ENCODE results near the gene TBX1.
"Not testable (repeated sequence)": the region's sequence is repeated elsewhere in the genome, so short reads cannot be mapped to it uniquely, and the experiment has no call there.

TBX1 gene

DNA sequence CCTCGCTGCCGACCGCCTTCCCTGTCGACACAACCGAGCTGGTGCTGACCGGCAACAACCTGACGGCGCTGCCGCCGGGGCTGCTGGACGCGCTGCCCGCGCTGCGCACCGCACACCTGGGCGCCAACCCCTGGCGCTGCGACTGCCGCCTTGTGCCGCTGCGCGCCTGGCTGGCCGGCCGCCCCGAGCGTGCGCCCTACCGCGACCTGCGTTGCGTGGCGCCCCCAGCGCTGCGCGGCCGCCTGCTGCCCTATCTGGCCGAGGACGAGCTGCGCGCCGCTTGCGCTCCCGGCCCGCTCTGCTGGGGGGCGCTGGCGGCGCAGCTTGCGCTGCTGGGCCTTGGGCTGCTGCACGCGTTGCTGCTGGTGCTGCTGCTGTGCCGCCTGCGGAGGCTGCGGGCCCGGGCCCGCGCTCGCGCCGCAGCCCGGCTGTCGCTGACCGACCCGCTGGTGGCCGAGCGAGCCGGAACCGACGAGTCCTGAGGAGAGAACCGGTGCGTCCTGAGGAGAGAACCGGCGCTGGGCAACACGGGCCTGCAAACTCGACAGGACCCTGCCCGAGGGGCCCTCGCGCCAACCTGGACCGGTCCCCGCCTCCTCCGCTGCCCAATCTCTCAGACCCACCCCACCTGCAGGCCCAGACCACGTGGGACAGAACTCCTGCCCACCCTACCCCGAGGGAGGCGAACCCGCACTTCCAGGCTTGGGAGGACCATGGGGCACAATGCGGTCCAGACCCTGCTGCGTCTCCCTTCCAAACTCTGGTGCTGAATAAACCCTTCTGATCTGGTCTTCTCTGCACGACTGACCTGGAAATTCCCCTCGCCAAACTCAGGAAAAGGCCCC is 36.4 kb upstream of the TBX1 start:
- peak; percentile 8 for DNase-seq

DNA sequence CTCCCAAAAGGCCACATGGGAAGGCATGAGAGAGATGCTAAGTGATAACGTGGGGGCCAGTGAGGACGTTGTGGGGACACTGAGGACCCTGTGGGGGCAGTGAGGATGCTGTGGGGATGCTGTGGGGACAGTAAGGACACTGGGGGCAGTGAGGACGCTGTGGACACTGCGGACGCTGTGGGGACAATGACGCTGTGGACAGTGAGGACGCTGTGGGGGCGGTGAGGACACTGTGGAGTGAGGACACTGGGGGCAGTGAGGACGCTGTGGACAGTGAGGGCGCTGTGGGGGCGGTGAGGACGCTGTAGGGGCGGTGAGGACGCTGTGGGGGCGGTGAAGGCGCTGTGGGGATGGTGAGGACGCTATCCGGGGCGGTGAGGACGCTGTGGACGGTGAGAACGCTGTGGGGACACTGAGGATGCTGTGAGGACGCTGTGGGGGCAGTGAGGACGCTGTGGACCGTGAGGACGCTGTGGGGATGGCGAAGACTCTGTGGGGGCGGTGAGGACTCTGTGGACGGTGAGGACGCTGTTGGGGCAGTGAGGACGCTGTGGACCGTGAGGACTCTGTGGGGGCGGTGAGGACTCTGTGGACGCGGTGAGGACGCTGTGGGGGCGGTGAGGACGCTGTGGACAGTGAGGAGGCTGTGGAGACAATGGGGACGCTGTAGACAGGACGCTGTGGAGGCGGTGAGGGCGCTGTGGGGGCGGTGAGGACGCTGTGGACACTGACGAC is 35.5 kb upstream of the TBX1 start:
- DNase-seq: no peak

DNA sequence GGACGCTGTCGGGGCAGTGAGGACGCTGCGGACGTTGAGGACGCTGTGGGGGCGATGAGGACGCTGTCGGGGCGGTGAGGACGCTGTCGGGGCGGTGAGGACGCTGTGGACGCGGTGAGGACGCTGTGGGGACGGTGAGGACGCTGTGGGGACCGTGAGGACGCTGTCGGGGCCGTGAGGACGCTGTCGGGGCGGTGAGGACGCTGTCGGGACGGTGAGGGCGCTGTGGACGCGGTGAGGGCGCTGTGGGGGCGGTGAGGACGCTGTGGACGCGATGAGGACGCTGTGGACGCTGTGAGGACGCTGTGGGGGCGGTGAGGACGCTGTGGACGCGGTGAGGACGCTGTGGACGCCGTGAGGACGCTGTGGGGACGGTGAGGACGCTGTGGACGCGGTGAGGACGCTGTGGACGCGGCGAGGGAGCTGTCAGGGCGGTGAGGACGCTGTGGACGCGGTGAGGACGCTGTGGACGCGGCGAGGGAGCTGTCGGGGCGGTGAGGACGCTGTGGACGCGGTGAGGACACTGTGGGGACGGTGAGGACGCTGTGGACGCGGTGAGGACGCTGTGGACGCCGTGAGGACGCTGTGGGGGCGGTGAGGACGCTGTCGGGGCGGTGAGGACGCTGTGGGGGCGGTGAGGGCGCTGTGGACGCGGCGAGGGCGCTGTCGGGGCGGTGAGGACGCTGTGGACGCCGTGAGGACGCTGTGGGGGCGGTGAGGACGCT is 34.4 kb upstream of the TBX1 start:
- not testable (repeated sequence) for DNase-seq

DNA sequence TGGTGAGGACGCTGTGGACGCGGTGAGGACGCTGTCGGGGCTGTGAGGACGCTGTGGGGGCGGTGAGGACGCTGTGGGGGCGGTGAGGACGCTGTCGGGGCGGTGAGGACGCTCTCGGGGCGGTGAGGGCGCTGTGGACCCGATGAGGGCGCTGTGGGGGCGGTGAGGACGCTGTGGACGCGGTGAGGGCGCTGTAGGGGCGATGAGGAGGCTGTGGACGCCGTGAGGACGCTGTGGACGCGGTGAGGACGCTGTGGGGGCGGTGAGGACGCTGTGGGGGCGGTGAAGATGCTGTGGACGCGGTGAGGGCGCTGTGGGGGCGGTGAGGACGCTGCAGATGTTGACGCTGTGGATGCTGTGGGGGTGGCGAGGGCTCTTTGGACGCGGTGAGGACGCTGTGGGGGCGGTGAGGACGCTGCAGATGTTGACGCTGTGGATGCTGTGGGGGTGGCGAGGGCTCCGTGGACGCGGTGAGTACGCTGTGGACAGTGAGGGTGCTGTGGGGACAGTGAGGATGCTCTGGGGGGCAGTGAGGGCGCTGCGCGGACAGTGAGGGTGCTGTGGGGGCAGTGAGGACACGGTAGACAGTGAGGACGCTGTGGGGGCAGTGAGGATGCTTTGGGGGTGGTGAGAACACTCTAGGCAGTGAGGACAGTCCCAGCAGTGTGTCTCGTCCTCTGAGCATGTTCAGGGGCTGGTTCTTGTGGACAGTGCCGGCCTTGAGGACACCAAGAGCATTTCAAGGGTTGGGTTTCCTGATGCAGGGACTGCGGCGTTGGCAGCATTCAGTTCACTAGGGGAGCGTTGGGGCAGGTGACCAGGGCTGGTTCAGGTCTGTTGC is 33.0 kb upstream of the TBX1 start:
- DNase-seq: no peak

DNA sequence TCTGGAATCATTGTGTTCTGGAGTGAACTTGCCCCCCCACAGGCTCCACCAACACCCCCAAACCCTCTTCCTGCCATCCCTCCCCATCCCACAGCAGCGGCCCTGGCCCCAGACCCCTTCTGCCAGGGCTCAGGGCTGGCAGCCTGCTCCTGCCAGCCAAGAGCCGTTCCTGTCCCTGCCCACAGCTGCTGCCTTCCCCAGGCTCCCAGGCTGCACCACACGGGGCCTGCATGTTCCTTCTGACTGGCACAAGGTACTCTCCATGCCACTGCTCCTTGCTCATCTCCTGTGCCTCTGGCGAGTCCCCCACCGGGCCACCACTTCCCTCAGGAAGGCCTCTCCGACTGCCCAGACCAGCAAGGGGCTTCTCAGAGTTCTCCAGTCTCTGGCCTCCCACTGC is 32.3 kb upstream of the TBX1 start:
- DNase-seq: no peak

DNA sequence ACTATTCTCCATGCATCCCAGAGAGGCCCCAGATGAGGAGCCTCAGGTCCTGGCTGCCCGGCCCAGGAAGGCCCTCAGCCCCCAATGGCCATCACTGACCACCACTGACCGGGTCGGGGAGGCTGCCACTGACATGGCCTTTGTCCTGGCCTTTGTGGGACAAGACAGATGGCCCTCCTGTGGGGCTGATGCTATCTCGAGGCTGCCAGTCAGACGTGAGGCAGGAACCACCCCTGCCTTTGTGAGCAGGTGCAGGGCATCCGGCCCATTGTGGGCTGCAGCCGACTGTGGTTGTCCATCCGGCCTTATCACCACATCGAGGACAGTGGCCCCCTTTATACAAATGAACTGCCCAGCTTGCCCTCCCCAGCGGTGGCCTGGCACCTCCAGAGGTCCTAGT is 31.7 kb upstream of the TBX1 start:
- DNase-seq: no peak

DNA sequence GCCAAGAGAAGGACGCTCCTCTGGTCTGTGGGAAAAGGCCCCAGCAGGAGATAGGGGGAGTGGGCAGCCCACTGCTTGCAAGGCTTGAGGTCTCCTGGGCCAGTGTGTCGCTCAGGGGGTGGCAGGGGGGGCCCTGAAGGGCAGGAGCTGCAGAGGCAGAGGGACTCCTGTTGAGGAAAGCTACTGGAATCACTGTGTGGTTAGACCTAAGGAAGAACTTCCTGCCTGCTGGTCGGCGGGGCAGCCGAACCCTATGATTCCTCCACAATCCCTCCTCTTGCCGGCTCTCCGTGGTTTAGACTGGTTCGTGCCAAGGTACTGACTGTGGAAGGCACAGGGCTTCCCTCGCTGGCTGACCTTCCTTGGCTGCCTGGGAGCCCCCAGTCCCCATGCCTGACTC is 31.1 kb upstream of the TBX1 start:
- DNase-seq: no peak

DNA sequence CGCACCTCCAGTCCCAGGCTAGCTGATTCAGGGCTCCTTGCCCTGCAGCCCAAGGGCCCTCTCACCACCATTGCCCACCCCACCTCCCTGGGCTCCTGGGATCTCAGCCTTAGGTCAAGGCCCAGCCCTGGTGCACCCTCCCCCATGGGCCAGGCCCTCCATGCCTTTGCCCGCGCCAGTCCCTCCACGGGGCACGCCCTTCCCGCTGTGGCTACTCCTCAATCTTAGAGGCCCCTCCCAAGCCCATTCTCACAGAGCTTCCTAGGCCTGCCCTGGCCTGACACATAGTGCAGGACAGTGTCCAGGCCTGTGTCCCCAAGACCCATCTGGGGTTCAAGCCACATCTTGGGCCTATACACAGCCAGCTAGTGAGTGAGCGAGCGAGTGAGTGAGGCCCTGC is 30.4 kb upstream of the TBX1 start:
- no peak for DNase-seq

DNA sequence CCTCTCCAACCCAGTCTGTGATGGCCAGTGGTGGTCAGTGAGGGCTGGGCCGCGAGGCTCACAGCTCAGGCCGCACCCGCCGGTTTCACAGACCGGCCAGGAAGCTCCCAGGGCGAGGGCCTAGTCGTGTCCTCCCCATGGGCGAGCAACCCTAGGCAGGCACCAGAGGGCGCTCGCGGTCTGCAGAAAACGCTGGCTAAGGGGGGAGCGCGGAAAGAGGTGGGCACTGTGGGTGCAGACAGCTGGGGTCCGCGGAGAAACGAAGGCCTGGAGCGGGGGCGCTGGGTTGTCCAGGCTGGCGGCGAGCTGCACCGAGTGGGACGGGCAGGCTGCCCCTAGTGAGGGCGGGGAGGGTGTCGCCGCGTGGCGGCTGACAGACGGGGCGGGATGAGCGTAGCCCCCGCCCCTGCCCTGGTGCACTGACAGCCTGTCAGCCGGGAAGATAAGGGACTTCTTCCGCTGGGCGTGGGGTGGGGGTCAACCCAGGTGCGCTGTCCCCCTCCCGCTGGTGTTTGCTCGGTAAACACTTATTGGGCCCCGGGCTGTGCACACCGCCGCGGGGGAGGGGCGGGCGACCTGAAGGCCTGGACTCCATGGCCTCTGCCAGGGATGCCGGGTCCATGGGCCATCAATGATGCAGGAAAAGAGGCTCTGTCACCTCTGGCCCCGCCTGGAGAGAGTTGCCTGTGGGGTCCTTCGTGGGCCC is 29.8 kb upstream of the TBX1 start:
- peak; percentile 89 for DNase-seq

DNA sequence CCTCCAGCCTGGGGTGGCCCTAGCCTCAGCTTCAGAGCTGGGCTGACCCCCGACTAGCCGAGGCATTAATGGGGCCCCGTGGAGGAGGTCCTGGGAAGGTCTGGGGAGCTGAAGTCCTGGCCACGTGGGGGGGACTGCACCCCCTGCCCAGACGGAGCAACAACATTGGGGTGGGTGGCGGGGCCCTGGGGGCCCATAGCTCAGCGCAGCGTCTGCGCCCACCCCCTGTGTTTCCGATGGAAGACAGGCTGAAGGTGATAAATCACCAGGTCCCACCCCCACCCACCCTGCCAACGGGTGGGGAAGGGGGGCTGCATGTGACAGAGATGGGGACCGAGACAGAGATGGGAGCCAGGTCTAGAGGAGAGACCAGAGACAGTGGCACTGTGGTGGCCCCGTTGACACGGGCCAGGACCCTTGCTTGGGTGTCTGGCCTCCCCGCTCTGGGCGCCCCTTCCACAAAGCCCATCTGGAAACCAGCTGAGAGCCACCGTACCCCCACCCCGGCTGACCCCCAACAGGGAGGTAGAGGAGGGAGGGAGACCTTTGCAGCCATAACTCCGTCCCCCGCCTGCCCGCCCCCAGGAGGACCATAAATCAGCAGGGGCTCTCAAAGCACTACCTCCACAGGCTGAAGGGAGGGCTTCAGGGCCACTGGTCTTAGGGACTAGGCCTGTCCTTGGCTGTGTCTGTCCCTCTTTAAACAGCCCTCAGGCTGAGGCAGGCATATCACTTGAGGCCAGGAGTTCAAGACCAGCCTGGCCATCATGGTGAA is 29.0 kb upstream of the TBX1 start:
- DNase-seq: no peak

DNA sequence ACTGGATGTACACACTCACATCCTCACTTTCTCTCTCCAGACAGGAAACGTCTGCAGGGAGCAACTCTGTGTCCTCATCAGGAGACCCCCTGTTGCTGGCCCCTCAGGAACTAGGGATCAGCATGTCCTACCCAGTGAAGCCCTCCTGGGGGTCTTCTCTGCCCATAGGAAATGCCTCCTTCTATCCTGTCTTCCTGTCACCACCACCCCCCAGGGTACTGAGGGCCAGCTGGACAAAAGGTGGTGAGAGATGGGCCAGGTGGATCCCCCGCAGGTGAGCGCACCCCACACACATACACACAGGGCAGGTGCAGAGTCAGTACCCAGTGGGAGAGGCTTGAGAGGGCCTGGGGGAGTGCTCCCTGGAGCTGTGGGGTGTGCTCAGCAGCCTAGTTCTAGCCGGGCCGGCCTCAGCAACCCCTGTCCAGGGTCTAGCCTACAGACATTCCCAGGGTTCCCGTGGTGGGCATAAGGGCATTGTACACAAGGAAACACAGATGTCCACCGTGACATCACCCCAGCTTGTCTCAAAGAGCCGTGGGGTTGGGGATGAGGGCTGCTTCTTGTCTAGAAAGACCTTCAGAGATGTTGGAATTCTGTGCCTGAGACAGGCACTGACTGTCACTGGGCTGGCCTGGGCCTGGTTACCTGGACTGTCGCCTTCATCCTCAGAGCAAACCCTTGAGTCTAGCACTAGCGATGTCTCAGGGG is 28.0 kb upstream of the TBX1 start:
- DNase-seq: no peak

DNA sequence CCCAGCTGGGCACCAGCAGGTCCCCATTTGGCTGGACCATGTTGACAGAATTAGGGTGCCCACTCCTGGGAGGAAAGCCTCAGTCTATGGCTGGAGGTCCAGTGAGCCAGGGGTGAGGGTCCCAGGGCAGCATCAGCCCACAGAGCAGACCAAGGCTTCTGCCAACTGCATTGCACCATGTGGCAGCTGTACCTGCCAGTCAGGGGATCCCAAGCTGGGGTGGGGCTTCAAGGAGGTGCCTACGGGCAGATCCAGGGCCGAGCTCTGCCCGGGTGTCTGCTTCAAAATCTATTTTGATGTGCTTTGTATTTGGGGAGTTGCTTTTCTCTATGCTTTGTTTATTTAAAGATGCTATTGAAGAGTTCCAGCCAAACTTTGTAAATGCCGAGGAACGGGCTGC is 26.8 kb upstream of the TBX1 start:
- no peak for DNase-seq

DNA sequence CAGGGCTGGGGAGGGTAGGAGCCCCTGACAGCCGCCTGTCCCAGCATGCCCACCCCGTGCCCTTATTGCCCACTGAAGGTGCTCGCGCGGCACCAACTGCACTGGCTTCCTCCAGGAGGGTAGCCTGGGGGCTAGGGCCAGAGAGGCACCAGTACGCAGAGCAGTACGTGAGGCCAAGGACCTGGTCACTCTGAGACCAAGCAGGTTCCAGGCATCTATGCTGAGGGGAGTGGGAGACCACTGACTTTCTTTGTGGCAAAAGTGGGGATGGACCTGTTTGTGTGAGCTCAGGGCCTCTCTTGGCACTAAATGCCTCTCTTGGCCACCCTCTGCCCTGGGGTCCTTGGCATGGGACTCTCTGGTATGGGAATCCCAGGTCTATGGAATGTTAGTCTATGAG is 26.4 kb upstream of the TBX1 start:
- DNase-seq: no peak

DNA sequence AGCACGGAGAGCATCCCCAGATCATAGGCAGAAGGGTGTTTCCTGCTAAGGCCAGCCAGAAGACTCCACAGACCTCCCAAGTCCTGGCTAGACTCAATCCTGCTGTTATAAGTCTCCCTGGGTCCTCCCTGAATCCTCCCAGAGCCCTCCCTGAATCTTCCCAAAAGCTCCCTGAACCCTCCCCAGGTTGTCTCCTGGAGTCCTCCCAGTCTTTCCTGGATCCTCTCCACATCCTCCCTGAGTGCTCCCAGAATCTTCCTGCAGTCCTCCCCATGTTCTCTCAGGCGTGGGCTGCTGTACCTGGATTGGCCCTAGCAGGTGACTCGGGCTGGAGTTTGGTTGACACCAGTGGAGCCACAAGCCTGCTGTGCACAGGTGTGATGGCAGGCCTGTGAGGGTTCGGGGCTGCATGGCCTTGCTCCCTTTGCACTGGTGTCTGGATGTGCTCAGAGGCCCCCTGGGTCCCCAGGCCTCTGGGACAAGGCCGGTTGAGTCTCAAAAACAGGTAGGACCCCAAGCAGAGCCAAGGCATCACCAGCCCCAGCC is 25.7 kb upstream of the TBX1 start:
- no peak for DNase-seq

DNA sequence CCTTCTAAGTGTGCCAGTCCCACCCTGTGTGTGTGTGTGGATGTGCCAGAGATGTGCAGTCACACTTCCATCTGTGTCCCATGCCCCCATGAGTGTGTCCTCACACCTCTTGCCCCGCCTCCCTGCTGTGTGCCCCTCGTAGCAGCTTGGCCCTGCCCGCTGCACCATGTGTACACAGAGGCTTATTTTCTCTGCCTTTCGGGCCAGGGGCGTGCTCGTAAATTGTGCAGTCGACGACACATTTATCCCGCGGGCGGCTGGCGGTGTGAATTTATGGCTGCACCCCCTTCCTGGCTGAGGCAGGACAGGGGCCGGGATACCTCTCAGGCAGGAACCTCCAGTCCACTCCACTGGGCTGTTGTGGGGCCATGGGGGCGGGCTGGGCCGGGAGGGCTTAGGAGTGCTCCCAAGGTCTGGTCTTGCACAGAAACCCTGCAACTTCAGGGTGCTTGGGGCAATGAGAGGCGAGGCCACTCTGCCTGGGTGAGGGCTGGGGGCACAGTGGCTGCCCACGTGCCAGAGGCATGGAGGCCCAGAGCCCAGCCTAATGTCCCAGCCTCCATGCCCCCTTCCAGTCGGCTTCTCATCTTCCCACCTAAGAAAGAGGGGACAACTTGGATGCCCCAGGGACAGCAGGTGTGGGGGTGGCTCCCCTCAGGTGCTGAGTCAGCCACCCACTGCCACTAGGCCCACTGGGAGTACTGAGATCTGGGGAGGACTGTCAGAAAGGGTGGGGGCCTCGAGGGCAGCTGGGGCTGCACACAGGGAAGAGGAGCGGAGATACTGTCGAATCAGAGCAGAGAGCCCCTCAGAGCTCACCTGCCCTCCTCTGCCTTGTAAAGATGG is 24.7 kb upstream of the TBX1 start:
- DNase-seq: no peak

DNA sequence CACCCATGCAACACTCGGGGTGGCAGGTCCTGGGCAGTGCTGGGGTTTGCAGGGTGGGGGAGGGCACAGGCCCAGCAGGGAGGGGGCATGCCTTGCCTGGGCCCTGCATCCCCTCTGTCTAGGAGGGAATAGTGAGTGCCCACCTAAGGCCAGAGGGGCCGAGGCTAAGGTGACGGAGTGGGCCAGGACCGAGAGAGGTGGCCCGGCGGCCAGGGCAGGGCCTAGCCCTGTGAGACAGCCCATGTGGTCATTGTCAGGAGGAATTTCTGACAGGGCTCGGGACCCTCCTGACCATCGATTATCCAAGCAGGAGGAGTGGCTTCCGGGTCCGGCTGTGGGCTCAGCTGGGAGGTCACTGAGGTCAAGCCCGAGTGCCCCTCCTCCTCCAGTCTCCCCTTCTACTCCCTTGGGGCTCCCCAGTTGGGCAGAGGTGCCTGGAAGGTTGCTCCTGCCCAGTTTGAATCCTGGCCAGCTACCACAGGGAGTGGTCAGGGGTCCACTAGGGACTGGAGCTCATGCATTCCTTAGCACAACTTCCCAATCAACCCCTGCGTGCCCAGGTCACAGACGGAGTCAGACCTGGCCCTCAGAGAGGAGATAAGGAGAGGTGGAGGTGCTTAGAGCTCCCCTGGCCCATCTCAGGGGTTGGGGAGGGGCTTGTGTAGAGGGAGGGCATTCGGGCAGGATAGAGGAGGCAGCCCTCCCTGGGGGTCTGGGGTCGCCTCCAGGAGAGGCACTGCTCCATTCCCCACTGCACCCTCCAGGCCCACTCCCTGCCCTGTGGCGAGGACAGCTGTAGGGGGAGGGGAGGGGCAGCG is 22.5 kb upstream of the TBX1 start:
- no peak for DNase-seq

DNA sequence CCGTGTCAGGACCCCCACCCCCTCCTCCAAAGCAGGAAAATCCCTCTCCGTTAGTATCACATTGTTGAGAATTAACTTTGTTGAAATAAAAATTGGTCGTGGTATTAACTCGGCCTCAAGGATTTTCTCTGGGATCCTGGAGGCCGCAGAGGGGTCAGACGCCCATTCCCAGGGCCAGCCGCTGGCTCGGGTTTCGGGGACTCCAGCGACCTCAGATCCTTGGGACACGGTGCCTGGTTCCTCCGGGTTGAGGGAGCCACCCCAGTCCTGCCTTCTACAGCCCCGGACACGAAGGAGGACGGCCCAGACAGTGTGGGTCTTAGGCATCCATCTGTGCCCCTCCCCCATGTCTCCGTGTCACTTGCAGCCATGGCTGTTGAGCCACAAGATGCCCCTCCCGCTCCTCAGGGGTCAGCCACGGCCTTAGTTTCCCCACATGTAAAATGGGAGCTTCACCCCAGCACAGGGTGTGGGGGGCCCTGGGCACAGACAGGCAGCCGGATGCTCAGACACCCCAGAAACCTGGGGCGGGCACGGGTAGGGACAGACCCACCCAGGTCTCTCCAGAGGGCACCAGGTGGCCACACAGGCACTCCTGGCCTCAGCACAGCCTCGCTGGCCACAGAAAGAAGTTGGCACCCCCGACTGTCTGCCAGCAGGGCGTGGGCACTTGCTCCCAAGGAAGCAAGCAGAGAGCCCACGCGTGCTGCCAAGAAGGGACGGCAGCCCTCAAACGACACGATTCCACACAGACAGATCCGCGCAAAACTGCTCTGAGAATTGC is 21.7 kb upstream of the TBX1 start:
- DNase-seq: no peak

DNA sequence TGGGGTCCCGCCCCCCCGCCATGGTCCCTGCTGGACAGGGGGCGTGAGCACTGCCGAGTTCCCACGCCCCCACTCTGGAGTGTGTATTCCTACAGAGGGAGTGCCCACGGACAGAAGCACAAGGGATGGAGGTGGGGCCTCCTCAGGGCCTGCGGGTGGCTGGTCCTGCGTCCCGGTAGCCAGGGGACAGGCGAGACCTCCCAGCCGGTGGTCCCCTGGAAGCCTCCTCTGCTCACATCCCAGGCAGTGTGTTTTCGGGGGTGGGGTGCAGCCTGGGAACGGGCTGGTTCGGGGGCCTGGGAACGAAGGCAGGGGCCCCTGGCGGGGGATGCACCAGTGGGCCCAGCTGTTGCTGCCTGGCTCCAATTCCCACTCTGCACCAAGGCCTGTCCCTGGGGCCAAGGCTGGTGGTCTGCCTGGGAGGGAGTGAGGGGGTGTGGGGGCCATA is 21.1 kb upstream of the TBX1 start:
- DNase-seq: no peak
